Umbilical cord (tissue), 2 donors: Measurements from ENCODE around the gene RAB19. TPM values are rescaled to one million over a fixed set of nuclear protein-coding genes. Genes with fewer than 3 reads are reported as not detected.
"Not testable (repeated sequence)": the region's sequence is repeated elsewhere in the genome, so short reads cannot be mapped to it uniquely, and the experiment has no call there.

Experiments used
- DNase-seq: peaks from one replicate; pipeline ENCODE4 v3.0.0-alpha.2; 2015; ENCODE audit warnings: low spot score
- total RNA-seq: library from RNA; depleted of rRNA; stranded (reverse); fragments of >200 nt; gene quantifications from one replicate; pipeline ENCODE4 v1.2.3, GENCODE V29; 2014; ENCODE audit warnings: low replicate concordance; ENCODE audit not compliant: insufficient read depth

The RAB19 gene
- total RNA-seq, 1 donor from 2014 or later = not detected

GRCh38 chr7:140453785-140454656, 50.2 kb downstream of the RAB19 start:
- not testable (repeated sequence) for DNase-seq

- no peak for DNase-seq
These were observed 50.8 kb downstream of the RAB19 start for GRCh38 chr7:140454657-140455015.

- no peak for DNase-seq
These were observed 51.9 kb downstream of the RAB19 start for GRCh38 chr7:140455743-140456142.

GRCh38 chr7:140456551-140457051, 52.7 kb downstream of the RAB19 start:
- no peak for DNase-seq

DNA sequence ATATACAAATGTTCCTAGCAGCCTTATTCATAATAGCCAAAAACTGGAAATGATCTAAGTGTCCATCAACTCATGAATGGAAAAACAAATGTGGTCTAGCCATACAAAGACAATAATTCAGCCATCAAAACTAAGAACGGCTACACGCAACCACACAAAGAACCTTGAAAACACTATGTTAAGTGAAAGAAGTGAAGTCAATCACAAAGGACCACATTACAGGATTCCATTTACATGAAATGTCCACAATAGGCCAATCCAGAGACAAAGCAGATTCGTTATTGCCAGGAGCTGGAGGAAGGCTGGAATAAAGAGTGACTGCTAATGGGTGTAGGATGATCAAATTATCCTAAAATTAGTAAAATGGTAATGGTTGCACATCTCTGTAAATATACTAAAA, 54.3 kb downstream of the RAB19 start:
- no peak for DNase-seq

DNA sequence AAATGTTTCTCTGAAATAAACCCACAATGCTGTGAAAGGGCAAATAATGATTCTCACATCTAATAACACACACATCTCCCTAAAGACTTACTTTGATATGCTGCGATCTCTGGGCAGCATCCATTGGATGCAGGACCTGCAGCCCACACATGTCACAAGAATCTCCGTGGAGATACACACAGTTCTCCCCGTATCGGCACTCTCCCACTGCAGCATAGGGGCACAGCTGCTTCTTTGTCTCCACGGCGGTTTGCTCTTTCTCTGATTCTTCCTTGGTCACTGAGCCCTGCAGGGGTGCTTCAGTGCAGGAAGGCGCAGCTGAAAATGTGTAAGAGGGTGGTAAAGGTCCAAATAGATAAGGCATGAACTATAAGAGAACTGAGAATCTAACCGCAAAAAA, 55.1 kb downstream of the RAB19 start:
- no peak for DNase-seq

DNA sequence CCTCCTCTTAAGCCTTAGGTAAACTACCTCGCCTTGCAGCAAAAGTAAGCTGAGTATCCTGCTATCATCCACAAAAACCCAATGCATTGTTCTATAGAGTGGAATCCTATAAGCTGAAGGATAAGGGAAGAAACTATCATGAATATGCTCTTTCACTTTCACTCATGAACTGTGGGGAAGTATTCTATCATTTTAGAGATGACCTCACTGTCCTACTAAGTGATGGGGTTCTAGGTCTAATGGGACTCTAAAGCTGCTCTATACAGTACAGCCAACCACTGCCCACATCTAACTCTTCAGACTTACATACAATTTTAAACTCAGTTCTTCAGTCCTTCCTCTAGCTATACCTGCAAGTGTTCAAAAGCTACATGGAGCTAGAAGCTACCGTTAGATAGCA, 59.3 kb downstream of the RAB19 start:
- DNase-seq = no peak

GRCh38 chr7:140475747-140476333, 72.0 kb downstream of the RAB19 start:
- peak; percentile 67 for DNase-seq

DNA sequence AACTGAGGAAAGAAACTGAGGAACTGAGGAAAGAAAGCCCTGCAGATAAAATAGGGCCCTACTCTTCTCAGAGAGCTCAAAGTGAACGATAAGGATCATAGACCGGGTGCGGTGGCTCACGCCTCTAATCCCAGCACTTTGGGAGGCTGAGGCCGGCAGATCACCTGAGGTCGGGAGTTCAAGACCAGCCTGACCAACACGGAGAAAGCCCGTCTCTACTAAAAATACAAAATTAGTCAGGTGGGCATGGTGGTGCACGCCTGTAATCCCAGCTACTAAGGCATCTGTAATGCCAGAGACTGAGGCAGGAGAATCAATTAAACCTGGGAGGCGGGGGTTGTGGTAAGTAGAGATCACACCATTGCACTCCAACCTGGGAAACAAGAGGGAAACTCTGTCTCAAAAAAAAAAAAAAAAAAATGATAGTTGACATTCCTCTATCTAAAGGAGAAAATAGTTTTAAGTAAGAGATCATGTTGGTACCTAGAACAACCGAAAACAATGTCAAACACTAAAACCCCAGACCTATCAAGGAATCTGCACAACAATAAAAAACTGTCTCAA, 72.9 kb downstream of the RAB19 start:
- no peak for DNase-seq

Other genes starting within 250 kb of the RAB19 start
- 11.3 TPM for gene KDM7A, start 227.1 kb upstream of the RAB19 start, total RNA-seq
- gene SLC37A3, start 5.5 kb upstream of the RAB19 start, total RNA-seq = 73.7 TPM
- gene MKRN1, start 75.4 kb downstream of the RAB19 start, total RNA-seq = 82.8 TPM
- gene DENND2A, start 236.8 kb downstream of the RAB19 start, total RNA-seq = 6.3 TPM